GM18498 (cell line): ENCODE measurements around the gene PACS1.

Source experiments
- ATAC-seq: cut with Tn5 transposase; IDR thresholded peaks from one replicate; pipeline ENCODE4 v1.9.1; 2021; ENCODE audit warnings: mild to moderate bottlenecking, moderate library complexity; ENCODE audit not compliant: unreplicated experiment

The PACS1 gene

GRCh38 chr11:66131937-66132632 lies 62.0 kb downstream of the PACS1 start:
- no peak for ATAC-seq

- no peak for ATAC-seq
Measured at GRCh38 chr11:66133216-66133775, 63.2 kb downstream of the PACS1 start.

- no peak for ATAC-seq
Measured at GRCh38 chr11:66136752-66137123, 66.7 kb downstream of the PACS1 start.

- ATAC-seq = no peak
Measured at GRCh38 chr11:66139817-66140404, 69.8 kb downstream of the PACS1 start.

- no peak for ATAC-seq
Measured at GRCh38 chr11:66142370-66143263, 72.5 kb downstream of the PACS1 start.

GRCh38 chr11:66143264-66143566 lies 73.1 kb downstream of the PACS1 start:
- no peak for ATAC-seq

- ATAC-seq = no peak
Measured at GRCh38 chr11:66143996-66144678, 74.1 kb downstream of the PACS1 start.

GRCh38 chr11:66146074-66146473 lies 76.0 kb downstream of the PACS1 start:
- ATAC-seq = no peak

- ATAC-seq = no peak
Measured at GRCh38 chr11:66146940-66147339, 76.9 kb downstream of the PACS1 start.

GRCh38 chr11:66150140-66150539 lies 80.1 kb downstream of the PACS1 start:
- no peak for ATAC-seq

GRCh38 chr11:66150725-66151124 lies 80.7 kb downstream of the PACS1 start:
- no peak for ATAC-seq

- ATAC-seq = no peak
Measured at GRCh38 chr11:66151273-66151672, 81.2 kb downstream of the PACS1 start.

GRCh38 chr11:66154109-66154508 lies 84.0 kb downstream of the PACS1 start:
- no peak for ATAC-seq

- no peak for ATAC-seq
Measured at GRCh38 chr11:66155387-66156073, 85.5 kb downstream of the PACS1 start.

- no peak for ATAC-seq
Measured at GRCh38 chr11:66157182-66157864, 87.3 kb downstream of the PACS1 start.

GRCh38 chr11:66158156-66158555 lies 88.1 kb downstream of the PACS1 start:
- ATAC-seq = no peak

- no peak for ATAC-seq
Measured at GRCh38 chr11:66159324-66159984, 89.4 kb downstream of the PACS1 start.

- no peak for ATAC-seq
Measured at GRCh38 chr11:66160709-66161108, 90.6 kb downstream of the PACS1 start.

GRCh38 chr11:66168289-66168688 lies 98.2 kb downstream of the PACS1 start:
- no peak for ATAC-seq
